Naive thymus-derived CD4-positive, alpha-beta T cell (primary cell): Measurements from ENCODE around the gene IL37. TPM values are rescaled to one million over a fixed set of nuclear protein-coding genes. Genes with fewer than 3 reads are reported as not detected.
A peak's percentile ranks its signal among the peaks of the same experiment; 100 is the strongest.

Experiments used
- ATAC-seq: fragments of 150-1000 bp; cut with Tn5 transposase; 2 replicates; pipeline ENCODE4 v1.10.0; 2021; ENCODE audit warnings: mild to moderate bottlenecking, moderate library complexity
- CTCF ChIA-PET: fragments of 350-600 bp; sonication (Branson Sonifier 250); formaldehyde crosslinking; loops from one replicate; lab custom pipeline; 2021; ENCODE audit warnings: antibody characterized with exemption; lab: Charles Lee
- POLR2A ChIA-PET: fragments of 350-600 bp; sonication (Branson Sonifier 250); formaldehyde crosslinking; loops from one replicate; lab custom pipeline; 2021; ENCODE audit warnings: antibody characterized with exemption, inconsistent platforms; lab: Charles Lee
- DNase-seq, 9 donors: peaks; one replicate each; pipeline versions ENCODE4 v3.0.0 to v3.0.0-alpha.2; 2020 to 2022; ENCODE audit warnings: mixed read lengths in 1 of 9
- H3K27ac ChIP-seq: one replicate; pipeline ENCODE4 v1.7.0; 2013; ENCODE audit warnings: mild to moderate bottlenecking, low read depth, low read length, moderate library complexity
- H3K27me3 ChIP-seq, 2 donors: one replicate each; pipeline ENCODE4 v1.7.0; 2013; ENCODE audit warnings: low read length in 2 of 2, mild to moderate bottlenecking in 2 of 2, moderate library complexity in 2 of 2; ENCODE audit not compliant: control insufficient read depth in 2 of 2, insufficient read depth in 2 of 2
- H3K36me3 ChIP-seq, 3 experiments: 1 replicate in 2 of 3; 2 replicates in 1 of 3; pipeline ENCODE4 v1.7.0; 2013; ENCODE audit warnings: low read length in 3 of 3, mild to moderate bottlenecking in 3 of 3, moderate library complexity in 1 of 3; ENCODE audit not compliant: insufficient read depth in 3 of 3, control insufficient read depth in 2 of 3
- H3K4me1 ChIP-seq, 2 donors: one replicate each; pipeline ENCODE4 v1.7.0; 2013; ENCODE audit warnings: low read length in 2 of 2, mild to moderate bottlenecking in 2 of 2, moderate library complexity in 1 of 2; ENCODE audit not compliant: control insufficient read depth in 2 of 2, insufficient read depth in 2 of 2
- H3K4me3 ChIP-seq: 2 replicates; pipeline ENCODE4 v1.7.0; 2013; ENCODE audit warnings: mild to moderate bottlenecking, low read length
- H3K9me3 ChIP-seq, 3 experiments: 1 replicate in 2 of 3; 2 replicates in 1 of 3; pipeline ENCODE4 v1.7.0; 2013; ENCODE audit warnings: low read length in 3 of 3; ENCODE audit not compliant: control insufficient read depth in 2 of 3
- H3K27ac Mint-ChIP-seq, 9 donors: one replicate each; pipeline ENCODE4 v1.8.0; 2020 to 2022; ENCODE audit warnings: mixed read lengths in 9 of 9, mild to moderate bottlenecking in 8 of 9, moderate library complexity in 5 of 9, inconsistent platforms in 2 of 9
- H3K27me3 Mint-ChIP-seq, 5 donors: one replicate each; pipeline ENCODE4 v1.8.0; 2021 to 2022; ENCODE audit warnings: mixed read lengths in 5 of 5, mild to moderate bottlenecking in 1 of 5
- H3K36me3 Mint-ChIP-seq, 5 donors: one replicate each; pipeline ENCODE4 v1.8.0; 2020 to 2022; ENCODE audit warnings: mixed read lengths in 5 of 5, mild to moderate bottlenecking in 3 of 5, inconsistent platforms in 1 of 5
- H3K4me1 Mint-ChIP-seq, 7 donors: one replicate each; pipeline ENCODE4 v1.8.0; 2020 to 2022; ENCODE audit warnings: mixed read lengths in 7 of 7, mild to moderate bottlenecking in 3 of 7, inconsistent platforms in 1 of 7
- H3K4me3 Mint-ChIP-seq, 10 donors: one replicate each; pipeline ENCODE4 v1.8.0; 2020 to 2022; ENCODE audit warnings: mild to moderate bottlenecking in 10 of 10, mixed read lengths in 10 of 10, moderate library complexity in 6 of 10, inconsistent platforms in 2 of 10
- H3K9me3 Mint-ChIP-seq, 11 donors: one replicate each; pipeline ENCODE4 v1.8.0; 2020 to 2022; ENCODE audit warnings: mixed read lengths in 11 of 11, mild to moderate bottlenecking in 4 of 11, inconsistent platforms in 1 of 11, moderate library complexity in 1 of 11
- intact Hi-C, 2 donors: fragments of 100-400 bp; cut with micrococcal nuclease; formaldehyde crosslinking; loops; one replicate each; pipeline ENCODE4 v1.15.1; 2023
- polyA plus RNA-seq, 2 donors: library from polyadenylated mRNA; unstranded; fragments of 300-500 nt; fragmentation: Illumina TruSeq; gene quantifications; one replicate each; pipeline ENCODE4 v1.2.3, GENCODE V29; 2021
- total RNA-seq, 6 experiments: library from RNA in 5 of 6; stranded (reverse) in 5 of 6; gene quantifications; 1 replicate in 5 of 6; 2 replicates in 1 of 6; pipeline ENCODE4 v1.2.3 and lab custom pipeline; 2021 to 2026

Gene IL37
- total and polyA plus RNA-seq, 7 experiments from 2014 or later: not detected

- H3K9me3 ChIP-seq: no peaks in the 10 kb centered on the region
- Mint-ChIP-seq H3K9me3 (no peaks in the 10 kb centered on the region), H3K4me3 (no peak overlapping the region), H3K27me3 (peaks cover 0 to 42% (median 0%) of the 10 kb centered on the region in 5 donors), H3K27ac (no peak overlapping the region), H3K36me3 (peaks cover 0 to 4% (median 0%) of the 10 kb centered on the region in 5 donors), H3K4me1 (peaks cover 0 to 6% (median 0%) of the 10 kb centered on the region in 7 donors)
- H3K27me3 ChIP-seq: no peaks in the 10 kb centered on the region
- intact Hi-C loops: no loop called here
- CTCF ChIA-PET: no interaction called here
- no peak for DNase-seq
- POLR2A ChIA-PET: no interaction called here
- H3K27ac ChIP-seq: no peak overlapping the region
- H3K4me1 ChIP-seq: no peaks in the 10 kb centered on the region
- H3K4me3 ChIP-seq: no peak overlapping the region
- peak; percentile 28 for ATAC-seq
- H3K36me3 ChIP-seq: no peaks in the 10 kb centered on the region
Observed at GRCh38 chr2:112938904-112939303, 27.9 kb downstream of the IL37 start.

- no peak overlapping the region for H3K4me3 ChIP-seq
- DNase-seq (no peak), ATAC-seq (no peak)
- no peaks in the 10 kb centered on the region for H3K4me1 ChIP-seq
- Mint-ChIP-seq H3K27me3 (peaks cover 0 to 43% (median 0%) of the 10 kb centered on the region in 5 donors), H3K36me3 (peaks cover 0 to 4% (median 0%) of the 10 kb centered on the region in 5 donors), H3K4me1 (peaks cover 0 to 6% (median 0%) of the 10 kb centered on the region in 7 donors), H3K27ac (no peak overlapping the region), H3K4me3 (no peak overlapping the region), H3K9me3 (no peaks in the 10 kb centered on the region)
- ChIA-PET CTCF (no interaction called here), POLR2A (no interaction called here)
- intact Hi-C loops: no loop called here
- H3K9me3 ChIP-seq: no peaks in the 10 kb centered on the region
- no peak overlapping the region for H3K27ac ChIP-seq
- H3K27me3 ChIP-seq: no peaks in the 10 kb centered on the region
- no peaks in the 10 kb centered on the region for H3K36me3 ChIP-seq
Observed at GRCh38 chr2:112939425-112939824, 28.5 kb downstream of the IL37 start.

GRCh38 chr2:112940859-112941625, 30.1 kb downstream of the IL37 start:
- intact Hi-C loops: loop anchor here (1.0 kb wide), 1 partner anchor 192 kb away; no protein-coding TSS in a partner anchor

GRCh38 chr2:112941753-112942653, 31.0 kb downstream of the IL37 start:
- no peak overlapping the region for H3K4me3 Mint-ChIP-seq
- ChIA-PET CTCF (interaction anchor here (0.5 to 1.2 kb wide), 4 partner anchors 104 to 326 kb away, joined by 3 to 4 read pairs (median 4); no protein-coding TSS in a partner anchor), POLR2A (no interaction called here)
- intact Hi-C loops: loop anchor here (1.0 kb wide), 1 partner anchor 193 kb away; no protein-coding TSS in a partner anchor
- peak overlapping the region in 1 of 9 donors; percentile 15 for H3K27ac Mint-ChIP-seq
- peaks cover 0 to 2% (median 0%) of the 10 kb centered on the region in 11 donors for H3K9me3 Mint-ChIP-seq
- H3K4me1 Mint-ChIP-seq: peaks cover 0 to 4% (median 0%) of the 10 kb centered on the region in 7 donors
- ATAC-seq (peak; percentile 88), DNase-seq (peak in 8 of 9 donors; percentile 7 to 73 (median 22))
- H3K4me1 ChIP-seq: no peaks in the 10 kb centered on the region
- H3K27me3 Mint-ChIP-seq: peaks cover 0 to 43% (median 0%) of the 10 kb centered on the region in 5 donors
- no peak overlapping the region for H3K27ac ChIP-seq
- H3K27me3 ChIP-seq: no peaks in the 10 kb centered on the region
- no peaks in the 10 kb centered on the region for H3K36me3 Mint-ChIP-seq
- no peaks in the 10 kb centered on the region for H3K36me3 ChIP-seq
- H3K4me3 ChIP-seq: no peak overlapping the region
- H3K9me3 ChIP-seq: peaks cover 0 to 7% (median 0%) of the 10 kb centered on the region in 3 experiments

More at GRCh38 chr2:112940859-112941625, 30.1 kb downstream of the IL37 start:
- peaks cover 0 to 7% (median 0%) of the 10 kb centered on the region in 3 experiments for H3K9me3 ChIP-seq
- Mint-ChIP-seq H3K36me3 (peaks cover 0 to 4% (median 0%) of the 10 kb centered on the region in 5 donors), H3K4me1 (peaks cover 0 to 6% (median 0%) of the 10 kb centered on the region in 7 donors), H3K27ac (no peak overlapping the region), H3K27me3 (peaks cover 0 to 51% (median 0%) of the 10 kb centered on the region in 5 donors), H3K4me3 (no peak overlapping the region), H3K9me3 (peaks cover 0 to 2% (median 0%) of the 10 kb centered on the region in 11 donors)
- ChIA-PET CTCF (interaction anchor here (0.5 to 1.2 kb wide), 3 partner anchors 83 to 191 kb away, joined by 3 to 4 read pairs (median 4); no protein-coding TSS in a partner anchor), POLR2A (no interaction called here)
- H3K27ac ChIP-seq: no peak overlapping the region
- DNase-seq (no peak), ATAC-seq (no peak)
- no peaks in the 10 kb centered on the region for H3K27me3 ChIP-seq
- H3K36me3 ChIP-seq: no peaks in the 10 kb centered on the region
- H3K4me1 ChIP-seq: no peaks in the 10 kb centered on the region
- H3K4me3 ChIP-seq: no peak overlapping the region

GRCh38 chr2:112942654-112943002, 31.7 kb downstream of the IL37 start:
- H3K27ac ChIP-seq: no peak overlapping the region
- no peak for ATAC-seq
- no peaks in the 10 kb centered on the region for H3K4me1 ChIP-seq
- H3K27me3 Mint-ChIP-seq: peaks cover 0 to 37% (median 0%) of the 10 kb centered on the region in 5 donors
- peaks cover 0 to 2% (median 0%) of the 10 kb centered on the region in 11 donors for H3K9me3 Mint-ChIP-seq
- no peaks in the 10 kb centered on the region for H3K36me3 ChIP-seq
- H3K4me3 Mint-ChIP-seq: no peak overlapping the region
- no peaks in the 10 kb centered on the region for H3K27me3 ChIP-seq
- POLR2A ChIA-PET: no interaction called here
- H3K36me3 Mint-ChIP-seq: no peaks in the 10 kb centered on the region
- H3K27ac Mint-ChIP-seq: no peak overlapping the region
- intact Hi-C loops: no loop called here
- CTCF ChIA-PET: interaction anchor here (0.6 to 0.7 kb wide), 2 partner anchors 194 to 326 kb away, joined by 3 to 4 read pairs; no protein-coding TSS in a partner anchor
- no peak for DNase-seq
- peaks cover 0 to 4% (median 0%) of the 10 kb centered on the region in 7 donors for H3K4me1 Mint-ChIP-seq
- H3K4me3 ChIP-seq: no peak overlapping the region
- peaks cover 0 to 7% (median 0%) of the 10 kb centered on the region in 3 experiments for H3K9me3 ChIP-seq

GRCh38 chr2:112944971-112945370, 34.0 kb downstream of the IL37 start:
- ChIA-PET CTCF (interaction anchor here (1.5 kb wide), 1 partner anchor 10 kb away, joined by 6 read pairs; no protein-coding TSS in a partner anchor), POLR2A (no interaction called here)
- Histone ChIP-seq H3K27me3 (no peaks in the 10 kb centered on the region), H3K4me3 (no peak overlapping the region), H3K27ac (no peak overlapping the region), H3K9me3 (peaks cover 0 to 7% (median 0%) of the 10 kb centered on the region in 3 experiments), H3K4me1 (no peaks in the 10 kb centered on the region), H3K36me3 (no peaks in the 10 kb centered on the region)
- intact Hi-C loops: no loop called here
- Mint-ChIP-seq H3K36me3 (no peaks in the 10 kb centered on the region), H3K27ac (no peak overlapping the region), H3K4me3 (no peak overlapping the region), H3K27me3 (peaks cover 0 to 33% (median 5%) of the 10 kb centered on the region in 5 donors), H3K9me3 (peaks cover 0 to 4% (median 0%) of the 10 kb centered on the region in 11 donors), H3K4me1 (peaks cover 0 to 4% (median 0%) of the 10 kb centered on the region in 7 donors)
- ATAC-seq: no peak
- no peak for DNase-seq
